Caco-2 (cell line): ENCODE measurements around the gene IGSF3. TPM values are rescaled to one million over a fixed set of nuclear protein-coding genes. Genes with fewer than 3 reads are reported as not detected.

Source experiments
- BruUV-seq: library from RNA; stranded (reverse); fragments of 400-500 nt; replicated peaks from 2 replicates; lab custom pipeline; 2021; lab: Mats Ljungman, UMichigan
- CTCF ChIA-PET: fragments of 300-600 bp; sonication (Branson Sonifier 250); formaldehyde crosslinking; loops from one replicate; lab custom pipeline; 2022; ENCODE audit warnings: antibody characterized with exemption; lab: Charles Lee
- POLR2A ChIA-PET: fragments of 300-600 bp; sonication (Branson Sonifier 250); formaldehyde crosslinking; loops from one replicate; lab custom pipeline; 2022; ENCODE audit warnings: antibody characterized with exemption; lab: Charles Lee
- DNase-seq, 2 experiments: peaks; one replicate each; pipeline versions ENCODE4 v3.0.0 to v3.0.0-alpha.2; 2020 to 2022
- H3K27me3 ChIP-seq: replicated peaks from 2 replicates; pipeline ENCODE4 v1.6.0; 2011; ENCODE audit warnings: low read length; ENCODE audit not compliant: control insufficient read depth, insufficient read depth
- H3K36me3 ChIP-seq: 2 replicates; pipeline ENCODE4 v1.5.1; 2011; ENCODE audit warnings: low read length; ENCODE audit not compliant: control insufficient read depth, insufficient read depth
- H3K4me1 ChIP-seq: fragments of 250-450 bp; sonication (Bioruptor Pico); 2 replicates; pipeline ENCODE4 v1.5.1; 2020; ENCODE audit warnings: mild to moderate bottlenecking
- H3K4me3 ChIP-seq: 2 replicates; pipeline ENCODE4 v1.5.1; 2011; ENCODE audit warnings: low read depth, mild to moderate bottlenecking, control low read depth, low read length
- H3K9me3 ChIP-seq: fragments of 250-450 bp; sonication (Bioruptor Pico); 2 replicates; pipeline ENCODE4 v1.5.1; 2020; ENCODE audit warnings: mild to moderate bottlenecking, moderate library complexity
- H3K27ac Mint-ChIP-seq: one replicate; pipeline ENCODE4 v1.8.0; 2022; ENCODE audit warnings: mixed read lengths; ENCODE audit not compliant: unreplicated experiment
- H3K27me3 Mint-ChIP-seq: one replicate; pipeline ENCODE4 v1.8.0; 2022; ENCODE audit warnings: mixed read lengths; ENCODE audit not compliant: insufficient read depth, unreplicated experiment
- H3K36me3 Mint-ChIP-seq: one replicate; pipeline ENCODE4 v1.8.0; 2022; ENCODE audit warnings: mild to moderate bottlenecking, mixed read lengths; ENCODE audit not compliant: insufficient read depth, unreplicated experiment
- H3K4me1 Mint-ChIP-seq: one replicate; pipeline ENCODE4 v1.8.0; 2022; ENCODE audit warnings: low read depth, mixed read lengths; ENCODE audit not compliant: unreplicated experiment
- H3K4me3 Mint-ChIP-seq: one replicate; pipeline ENCODE4 v1.8.0; 2022; ENCODE audit warnings: mild to moderate bottlenecking, moderate library complexity, mixed read lengths; ENCODE audit not compliant: unreplicated experiment
- H3K9me3 Mint-ChIP-seq: one replicate; pipeline ENCODE4 v1.8.0; 2022; ENCODE audit warnings: mixed read lengths; ENCODE audit not compliant: unreplicated experiment
- CTCF ChIP-seq, 2 experiments: fragments of 200-600 bp in 1 of 2; IDR thresholded peaks; 1 replicate in 1 of 2; 2 replicates in 1 of 2; pipeline versions ENCODE4 v1.5.1 to v1.8.0; 2011 to 2022; ENCODE audit warnings: antibody characterized with exemption in 1 of 2, control low read depth in 1 of 2, inconsistent platforms in 1 of 2, low read depth in 1 of 2, low read length in 1 of 2, mild to moderate bottlenecking in 1 of 2, moderate library complexity in 1 of 2; ENCODE audit not compliant: insufficient read depth in 1 of 2, severe bottlenecking in 1 of 2, unreplicated experiment in 1 of 2
- intact Hi-C: fragments of 100-400 bp; cut with micrococcal nuclease; formaldehyde crosslinking; loops from one replicate; pipeline ENCODE4 v1.10.0; 2022; ENCODE audit not compliant: unreplicated experiment
- total RNA-seq: library from RNA; stranded (reverse); gene quantifications from 2 replicates; pipeline ENCODE4 v1.2.3, GENCODE V29; 2022

Gene IGSF3
- total RNA-seq, 1 experiment from 2014 or later: 24.0 TPM

- ChIA-PET CTCF (no interaction called here), POLR2A (interaction anchor here (0.6 kb wide), 1 partner anchor 138 kb away, joined by 3 read pairs; no protein-coding TSS in a partner anchor)
- no peak for TF ChIP-seq CTCF (IDR thresholded peaks at IDR 0.05; ENCODE audit: insufficient read depth in 1 of 2, low read depth in 1 of 2, low read length in 1 of 2, severe bottlenecking in 1 of 2, unreplicated experiment in 1 of 2)
- Mint-ChIP-seq H3K27ac (no peak overlapping the region), H3K9me3 (no peaks in the 10 kb centered on the region), H3K27me3 (no peaks in the 10 kb centered on the region), H3K36me3 (no peaks in the 10 kb centered on the region), H3K4me3 (no peak overlapping the region), H3K4me1 (peaks cover 5% of the 10 kb centered on the region)
- Histone ChIP-seq H3K4me1 (no peaks in the 10 kb centered on the region), H3K4me3 (no peak overlapping the region), H3K27me3 (no peaks in the 10 kb centered on the region), H3K9me3 (no peaks in the 10 kb centered on the region), H3K36me3 (no peaks in the 10 kb centered on the region)
- BruUV-seq: no TSS peak
- no peak for DNase-seq
- intact Hi-C loops: no loop called here
Measured at GRCh38 chr1:116694524-116694923, 27.0 kb upstream of the IGSF3 start.

- Histone ChIP-seq H3K4me1 (no peaks in the 10 kb centered on the region), H3K9me3 (no peaks in the 10 kb centered on the region), H3K4me3 (no peak overlapping the region), H3K36me3 (no peaks in the 10 kb centered on the region), H3K27me3 (no peaks in the 10 kb centered on the region)
- Mint-ChIP-seq H3K4me1 (peaks cover 5% of the 10 kb centered on the region), H3K4me3 (no peak overlapping the region), H3K27me3 (no peaks in the 10 kb centered on the region), H3K36me3 (no peaks in the 10 kb centered on the region), H3K27ac (no peak overlapping the region), H3K9me3 (no peaks in the 10 kb centered on the region)
- no peak for TF ChIP-seq CTCF (IDR thresholded peaks at IDR 0.05; ENCODE audit: insufficient read depth in 1 of 2, low read depth in 1 of 2, low read length in 1 of 2, severe bottlenecking in 1 of 2, unreplicated experiment in 1 of 2)
- no TSS peak for BruUV-seq
- POLR2A ChIA-PET: no interaction called here
- no peak for DNase-seq
- intact Hi-C loops: no loop called here
- CTCF ChIA-PET: no interaction called here
Measured at GRCh38 chr1:116693759-116694480, 26.4 kb upstream of the IGSF3 start.

GRCh38 chr1:116692879-116693278 is 25.3 kb upstream of the IGSF3 start:
- ChIA-PET CTCF (no interaction called here), POLR2A (no interaction called here)
- H3K27me3 ChIP-seq: no peaks in the 10 kb centered on the region
- Mint-ChIP-seq H3K9me3 (no peaks in the 10 kb centered on the region), H3K36me3 (no peaks in the 10 kb centered on the region), H3K27ac (no peak overlapping the region), H3K4me1 (peaks cover 5% of the 10 kb centered on the region), H3K4me3 (no peak overlapping the region), H3K27me3 (no peaks in the 10 kb centered on the region)
- intact Hi-C loops: no loop called here
- no peak for TF ChIP-seq CTCF (IDR thresholded peaks at IDR 0.05; ENCODE audit: insufficient read depth in 1 of 2, low read depth in 1 of 2, low read length in 1 of 2, severe bottlenecking in 1 of 2, unreplicated experiment in 1 of 2)
- DNase-seq: no peak
- no peaks in the 10 kb centered on the region for H3K36me3 ChIP-seq
- BruUV-seq: no TSS peak
- H3K4me1 ChIP-seq: peaks cover 4% of the 10 kb centered on the region; the same call in 1 of the 2 replicates
- H3K9me3 ChIP-seq: no peaks in the 10 kb centered on the region
- H3K4me3 ChIP-seq: no peak overlapping the region
